ENCODE measurements around the gene ZNF215. TPM values are rescaled to one million over a fixed set of nuclear protein-coding genes. Genes with fewer than 3 reads are reported as not detected.
"Not testable (repeated sequence)": the region's sequence is repeated elsewhere in the genome, so short reads cannot be mapped to it uniquely, and the experiment has no call there.

Gene ZNF215
- polyA plus RNA-seq, 2 of the 4 experiments (the other 2 are of a cell fraction) = 1.0 to 2.0 TPM

- DNase-seq (ENCODE audit: low read depth in 1 of 2, low spot score in 1 of 2) = no peak
- no peaks in the 10 kb centered on the region for H3K9me3 ChIP-seq
- H3K4me3 ChIP-seq = no peak overlapping the region
- no peak for ATAC-seq
- TF ChIP-seq JUNB (IDR thresholded peaks at IDR 0.05) = no peak
- TF ChIP-seq TFCP2L1 (CRISPR knock-in tag; IDR thresholded peaks at IDR 0.05) = no peak
- TF ChIP-seq EHF (CRISPR knock-in tag; IDR thresholded peaks at IDR 0.05) = no peak
- no peak for TF ChIP-seq ZSCAN20 (CRISPR knock-in tag; IDR thresholded peaks at IDR 0.05)
- no peak for TF ChIP-seq POLR2AphosphoS2 (conservative IDR thresholded peaks at IDR 0.05; ENCODE audit: low read length)
- no peak for TF ChIP-seq SREBF2 (IDR thresholded peaks at IDR 0.05)
- no peak overlapping the region for H3K27ac ChIP-seq
- FAIRE-seq = no peak
- ChIA-PET CTCF (no interaction called here), POLR2A (no interaction called here)
- no peaks in the 10 kb centered on the region for H3K4me1 ChIP-seq
- no peak overlapping the region for H3K4me2 ChIP-seq
These were observed 31.2 kb upstream of the ZNF215 start for GRCh38 chr11:6895010-6895409.

- Histone ChIP-seq H3K9me3 (no peaks in the 10 kb centered on the region), H3K4me1 (no peaks in the 10 kb centered on the region), H3K27ac (no peak overlapping the region), H3K4me2 (no peak overlapping the region), H3K4me3 (no peak overlapping the region)
- ATAC-seq = no peak
- CTCF ChIA-PET = no interaction called here
- POLR2A ChIA-PET = no interaction called here
- 0% methylated on average over 1 of the region's 1 CpG for WGBS (ENCODE audit: missing lambda C conversion rate)
- FAIRE-seq = no peak
- TF ChIP-seq RARB (CRISPR knock-in tag; IDR thresholded peaks at IDR 0.05) (no peak), KDM5A (IDR thresholded peaks at IDR 0.05) (no peak), EP300 (IDR thresholded peaks at IDR 0.05) (no peak)
- DNase-seq (ENCODE audit: low read depth in 1 of 2, low spot score in 1 of 2) = no peak
These were observed 27.3 kb upstream of the ZNF215 start for GRCh38 chr11:6898911-6899310.

GRCh38 chr11:6900327-6900999, 25.8 kb upstream of the ZNF215 start:
- no peak overlapping the region for H3K4me3 ChIP-seq
- no peak overlapping the region for H3K4me2 ChIP-seq
- no peaks in the 10 kb centered on the region for H3K9me3 ChIP-seq
- H3K4me1 ChIP-seq = no peaks in the 10 kb centered on the region
- FAIRE-seq (no peak), DNase-seq (ENCODE audit: low read depth in 1 of 2, low spot score in 1 of 2) (no peak), ATAC-seq (no peak)
- WGBS (ENCODE audit: missing lambda C conversion rate) = 16% methylated on average over 2 of the region's 2 CpGs
- POLR2A ChIA-PET = no interaction called here
- TF ChIP-seq RNF2 (IDR thresholded peaks at IDR 0.05; ENCODE audit: borderline replicate concordance, low read depth) = no peak
- TF ChIP-seq FOSB (CRISPR knock-in tag; IDR thresholded peaks at IDR 0.05) = no peak
- TF ChIP-seq REST (IDR thresholded peaks at IDR 0.05) = no peak
- no peak for TF ChIP-seq POLR2A (IDR thresholded peaks at IDR 0.05; ENCODE audit: low read length)
- TF ChIP-seq HDAC2 (IDR thresholded peaks at IDR 0.05) = no peak
- no peak for TF ChIP-seq HMGXB4 (CRISPR knock-in tag; IDR thresholded peaks at IDR 0.05; ENCODE audit: borderline replicate concordance)
- no peak for TF ChIP-seq ZFP36 (IDR thresholded peaks at IDR 0.05; ENCODE audit: borderline replicate concordance, partially characterized antibody)
- no peak for TF ChIP-seq RCOR1 (IDR thresholded peaks at IDR 0.05; ENCODE audit: low read depth, low read length)
- no peak for TF ChIP-seq HOXB13 (CRISPR knock-in tag; IDR thresholded peaks at IDR 0.05; ENCODE audit: low read depth)
- TF ChIP-seq USF2 (IDR thresholded peaks at IDR 0.05) = no peak
- TF ChIP-seq ELK1 (IDR thresholded peaks at IDR 0.05; ENCODE audit: low read depth, low read length) = no peak
- no peak for TF ChIP-seq PHF8 (IDR thresholded peaks at IDR 0.05; ENCODE audit: borderline replicate concordance, low read depth)
- TF ChIP-seq KDM1A (IDR thresholded peaks at IDR 0.05; ENCODE audit: low read depth) = no peak
- TF ChIP-seq ZNF302 (CRISPR knock-in tag; IDR thresholded peaks at IDR 0.05) = no peak
- no peak for TF ChIP-seq BCL3 (IDR thresholded peaks at IDR 0.05)
- CTCF ChIA-PET = no interaction called here
- no peak overlapping the region for H3K27ac ChIP-seq

GRCh38 chr11:6904804-6905203, 21.4 kb upstream of the ZNF215 start:
- ATAC-seq; FAIRE-seq; CTCF ChIA-PET; H3K4me1 ChIP-seq; H3K9me3 ChIP-seq; H3K4me3 ChIP-seq; H3K27ac ChIP-seq; H3K4me2 ChIP-seq; POLR2A ChIA-PET; DNase-seq (ENCODE audit: low read depth in 1 of 2, low spot score in 1 of 2): not testable (repeated sequence)
- WGBS (ENCODE audit: missing lambda C conversion rate) = 25% methylated on average over 11 of the region's 13 CpGs

All from A549 (cell line).